Gastrocnemius medialis (tissue), 4 donors: Measurements from ENCODE around the gene CFAP46. TPM values are rescaled to one million over a fixed set of nuclear protein-coding genes. Genes with fewer than 3 reads are reported as not detected.
"Not testable (repeated sequence)": the region's sequence is repeated elsewhere in the genome, so short reads cannot be mapped to it uniquely, and the experiment has no call there.

ENCODE experiments used
- ATAC-seq, 2 donors: fragments of 150-250 bp; one replicate each; pipeline ENCODE4 v1.9.1; 2016
- DNase-seq, 2 donors: peaks; one replicate each; pipeline ENCODE4 v3.0.0-alpha.2; 2019
- H3K27ac ChIP-seq, 4 donors: fragments of 200-600 bp; sonication (generic); 1 replicate in 1 of 4; 2 replicates in 3 of 4; pipeline ENCODE4 v1.5.1; 2016 to 2018; ENCODE audit warnings: mild to moderate bottlenecking in 2 of 4, moderate library complexity in 1 of 4
- H3K27me3 ChIP-seq, 3 donors: fragments of 200-600 bp; sonication (generic) in 2 of 3; 1 replicate in 1 of 3; 2 replicates in 2 of 3; pipeline versions ENCODE4 v1.5.1 to v1.6.0; 2016 to 2019; ENCODE audit warnings: mild to moderate bottlenecking in 1 of 3, moderate library complexity in 1 of 3
- H3K36me3 ChIP-seq, 2 donors: fragments of 200-600 bp; sonication (generic) in 1 of 2; one replicate each; pipeline ENCODE4 v1.5.1; 2017 to 2018
- H3K4me1 ChIP-seq, 2 donors: fragments of 200-600 bp; sonication (generic) in 1 of 2; one replicate each; pipeline ENCODE4 v1.5.1; 2016 to 2017; ENCODE audit warnings: mild to moderate bottlenecking in 2 of 2
- H3K4me3 ChIP-seq, 4 donors: fragments of 200-600 bp; sonication (generic) in 3 of 4; 1 replicate in 1 of 4; 2 replicates in 3 of 4; pipeline ENCODE4 v1.5.1; 2016 to 2019; ENCODE audit warnings: mild to moderate bottlenecking in 2 of 4
- H3K9me3 ChIP-seq, 3 donors: fragments of 200-600 bp; sonication (generic) in 2 of 3; 1 replicate in 1 of 3; 2 replicates in 2 of 3; pipeline ENCODE4 v1.5.1; 2016 to 2019
- POLR2A ChIP-seq, 2 donors: fragments of 450-650 bp; IDR thresholded peaks; one replicate each; pipeline ENCODE4 v1.6.1; 2017; ENCODE audit warnings: antibody characterized with exemption in 2 of 2, mild to moderate bottlenecking in 2 of 2, moderate library complexity in 2 of 2
- in situ Hi-C, 4 donors: fragments of 200-750 bp; cut with MboI; loops; one replicate each; pipeline versions ENCODE4 v1.15.0 to v1.8.0; 2017; ENCODE audit warnings: low sequenced_read_pairs in 4 of 4
- intact Hi-C: fragments of 100-400 bp; cut with DNase I; formaldehyde crosslinking; loops from one replicate; pipeline ENCODE4 v1.15.1; 2023; ENCODE audit warnings: low total_unique reads
- total RNA-seq, 4 donors: library from RNA; depleted of rRNA; stranded (reverse); fragments of >200 nt; gene quantifications; one replicate each; pipeline versions ENCODE4 v1.1.0 to v1.2.3, GENCODE V29; 2016
- TF ChIP-seq, protein P1 (sequence below), 5 experiments: fragments of 450-650 bp in 3 of 5; fragments of 200-600 bp in 2 of 5; sonication (generic) in 2 of 5; IDR thresholded peaks in 4 of 5; conservative IDR thresholded peaks in 1 of 5; 1 replicate in 4 of 5; 2 replicates in 1 of 5; pipeline ENCODE4 v1.5.1; 2016 to 2019; ENCODE audit warnings: antibody characterized with exemption in 5 of 5, mild to moderate bottlenecking in 3 of 5, moderate library complexity in 3 of 5

CFAP46 gene
- total RNA-seq, 4 donors from 2014 or later, result 4.2 to 27.9 (median 11.9) TPM

DNA sequence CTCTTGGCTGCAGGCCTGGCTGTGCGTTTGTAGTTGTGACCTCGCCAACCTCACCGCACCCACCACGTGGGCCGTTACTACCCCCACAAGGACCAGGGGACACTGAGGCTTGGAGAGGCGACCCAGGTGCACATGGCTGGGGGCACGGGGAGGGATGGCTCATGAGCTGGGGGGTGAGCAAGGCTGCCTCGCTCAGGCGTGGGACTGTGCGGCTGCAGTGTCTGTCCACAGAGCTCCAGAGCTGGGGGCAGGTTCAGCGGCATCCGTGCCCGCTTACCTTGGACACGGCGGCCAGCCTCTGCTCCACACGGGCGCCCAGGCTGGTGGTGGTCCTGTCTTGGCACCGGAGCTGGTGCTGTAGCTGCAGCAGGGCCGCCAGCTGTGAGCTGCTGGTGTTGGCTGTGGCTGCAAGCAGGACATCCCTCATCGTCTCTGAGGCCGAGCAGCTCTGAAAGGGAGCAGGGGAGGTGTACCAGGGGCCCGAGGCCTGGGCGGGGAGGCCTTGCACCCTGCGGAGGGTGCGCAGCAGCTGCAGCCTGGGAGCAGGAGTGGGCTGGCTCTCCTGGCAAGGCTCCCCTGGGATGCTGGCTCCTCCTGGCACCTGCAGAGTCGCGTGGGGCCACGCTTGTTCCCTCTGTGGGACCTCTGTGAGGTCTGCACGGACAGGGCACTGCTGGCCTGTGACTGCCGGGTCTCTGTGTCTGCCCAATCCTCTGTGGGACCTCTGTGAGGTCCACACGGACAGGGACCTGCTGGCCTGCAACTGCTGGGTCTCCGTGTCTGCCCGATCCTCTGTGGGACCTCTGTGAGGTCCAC, 96.4 kb downstream of the CFAP46 start:
- H3K9me3 ChIP-seq, result no peaks in the 10 kb centered on the region
- no peak for TF ChIP-seq POLR2A (IDR thresholded peaks at IDR 0.05)
- TF ChIP-seq, protein P1, sequence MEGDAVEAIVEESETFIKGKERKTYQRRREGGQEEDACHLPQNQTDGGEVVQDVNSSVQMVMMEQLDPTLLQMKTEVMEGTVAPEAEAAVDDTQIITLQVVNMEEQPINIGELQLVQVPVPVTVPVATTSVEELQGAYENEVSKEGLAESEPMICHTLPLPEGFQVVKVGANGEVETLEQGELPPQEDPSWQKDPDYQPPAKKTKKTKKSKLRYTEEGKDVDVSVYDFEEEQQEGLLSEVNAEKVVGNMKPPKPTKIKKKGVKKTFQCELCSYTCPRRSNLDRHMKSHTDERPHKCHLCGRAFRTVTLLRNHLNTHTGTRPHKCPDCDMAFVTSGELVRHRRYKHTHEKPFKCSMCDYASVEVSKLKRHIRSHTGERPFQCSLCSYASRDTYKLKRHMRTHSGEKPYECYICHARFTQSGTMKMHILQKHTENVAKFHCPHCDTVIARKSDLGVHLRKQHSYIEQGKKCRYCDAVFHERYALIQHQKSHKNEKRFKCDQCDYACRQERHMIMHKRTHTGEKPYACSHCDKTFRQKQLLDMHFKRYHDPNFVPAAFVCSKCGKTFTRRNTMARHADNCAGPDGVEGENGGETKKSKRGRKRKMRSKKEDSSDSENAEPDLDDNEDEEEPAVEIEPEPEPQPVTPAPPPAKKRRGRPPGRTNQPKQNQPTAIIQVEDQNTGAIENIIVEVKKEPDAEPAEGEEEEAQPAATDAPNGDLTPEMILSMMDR (IDR thresholded peaks at IDR 0.05 in 4 of 5, conservative IDR thresholded peaks at IDR 0.05 in 1 of 5), result no peak
- no peak overlapping the region for H3K27ac ChIP-seq
- intact Hi-C loops, result no loop called here
- H3K27me3 ChIP-seq, result peaks cover 15 to 35% (median 26%) of the 10 kb centered on the region in 3 donors
- in situ Hi-C loops, result no loop called here
- DNase-seq (no peak), ATAC-seq (no peak)
- no peaks in the 10 kb centered on the region for H3K36me3 ChIP-seq
- H3K4me3 ChIP-seq, result no peak overlapping the region
- no peaks in the 10 kb centered on the region for H3K4me1 ChIP-seq

GRCh38 chr10:132845041-132845551, 97.3 kb downstream of the CFAP46 start:
- DNase-seq, result no peak

DNA sequence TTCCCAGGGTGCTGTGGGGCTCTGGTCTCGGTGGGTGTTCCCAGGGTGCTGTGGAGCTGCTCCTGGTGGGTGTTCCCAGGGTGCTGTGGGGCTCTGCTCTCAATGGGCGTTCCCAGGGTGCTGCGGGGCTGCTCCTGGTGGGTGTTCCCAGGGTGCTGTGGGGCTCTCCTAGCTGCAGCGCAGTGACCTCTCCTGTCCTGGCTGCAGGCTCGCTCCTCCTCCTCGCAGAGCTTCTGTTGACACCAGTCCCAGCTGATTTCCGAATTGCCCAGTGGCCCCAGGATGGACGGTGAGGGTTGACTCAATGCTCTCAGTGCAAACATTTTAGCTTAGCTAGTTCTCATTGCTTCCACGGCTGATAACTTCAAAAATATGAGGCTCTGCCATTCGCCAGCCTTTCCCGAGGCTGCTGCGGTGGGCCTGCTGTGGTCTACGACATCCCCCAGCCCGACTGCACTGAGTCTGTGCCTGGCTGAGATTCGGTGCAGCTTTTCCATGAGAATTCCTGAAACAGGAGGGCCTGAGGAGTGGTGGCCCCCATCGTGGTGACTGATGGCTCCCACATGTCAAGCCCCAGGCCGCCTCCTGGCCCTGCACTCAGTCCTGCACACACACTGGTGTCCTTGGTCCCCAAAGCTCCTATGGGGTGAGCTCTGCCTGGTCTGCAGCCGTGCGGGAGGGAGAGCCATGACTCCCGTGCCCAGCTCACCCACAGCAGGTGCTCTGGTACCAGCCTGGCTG, 98.1 kb downstream of the CFAP46 start:
- H3K27ac ChIP-seq, result no peak overlapping the region
- TF ChIP-seq, protein P1 (IDR thresholded peaks at IDR 0.05 in 4 of 5, conservative IDR thresholded peaks at IDR 0.05 in 1 of 5), result no peak
- TF ChIP-seq POLR2A (IDR thresholded peaks at IDR 0.05), result no peak
- H3K4me3 ChIP-seq, result no peak overlapping the region
- H3K36me3 ChIP-seq, result no peaks in the 10 kb centered on the region
- in situ Hi-C loops (no loop called here), intact Hi-C loops (no loop called here)
- no peak for DNase-seq
- H3K27me3 ChIP-seq, result peaks cover 14 to 36% (median 26%) of the 10 kb centered on the region in 3 donors
- ATAC-seq, result no peak
- no peaks in the 10 kb centered on the region for H3K4me1 ChIP-seq
- no peaks in the 10 kb centered on the region for H3K9me3 ChIP-seq

More at GRCh38 chr10:132845041-132845551, 97.3 kb downstream of the CFAP46 start:
- no peaks in the 10 kb centered on the region for H3K9me3 ChIP-seq
- no peak for ATAC-seq
- no peak overlapping the region for H3K4me3 ChIP-seq
- no peaks in the 10 kb centered on the region for H3K4me1 ChIP-seq
- TF ChIP-seq POLR2A (IDR thresholded peaks at IDR 0.05), result no peak
- TF ChIP-seq, protein P1 (IDR thresholded peaks at IDR 0.05 in 4 of 5, conservative IDR thresholded peaks at IDR 0.05 in 1 of 5), result no peak
- no peak overlapping the region for H3K27ac ChIP-seq
- H3K36me3 ChIP-seq, result no peaks in the 10 kb centered on the region
- H3K27me3 ChIP-seq, result peaks cover 14 to 35% (median 26%) of the 10 kb centered on the region in 3 donors
- in situ Hi-C loops, result no loop called here
- intact Hi-C loops, result no loop called here

DNA sequence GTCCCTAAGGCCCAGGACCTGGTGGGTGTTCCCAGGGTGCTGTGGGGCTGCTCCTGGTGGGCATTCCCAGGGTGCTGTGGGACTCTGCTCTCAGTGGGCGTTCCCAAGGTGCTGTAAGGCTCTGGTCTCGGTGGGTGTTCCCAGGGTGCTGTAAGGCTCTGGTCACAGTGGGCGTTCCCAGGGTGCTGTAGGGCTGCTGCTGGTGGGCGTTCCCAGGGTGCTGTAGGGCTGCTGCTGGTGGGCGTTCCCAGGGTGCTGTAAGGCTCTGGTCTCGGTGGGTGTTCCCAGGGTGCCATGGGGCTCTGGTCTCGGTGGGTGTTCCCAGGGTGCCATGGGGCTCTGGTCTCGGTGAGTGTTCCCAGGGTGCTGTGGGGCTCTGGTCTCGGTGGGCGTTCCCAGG, 99.1 kb downstream of the CFAP46 start:
- ATAC-seq, H3K36me3 ChIP-seq, H3K27ac ChIP-seq, H3K4me1 ChIP-seq, intact Hi-C loops, H3K4me3 ChIP-seq, in situ Hi-C loops, DNase-seq, H3K9me3 ChIP-seq: not testable (repeated sequence)
- H3K27me3 ChIP-seq, result peaks cover 14 to 34% (median 22%) of the 10 kb centered on the region in 3 donors

DNA sequence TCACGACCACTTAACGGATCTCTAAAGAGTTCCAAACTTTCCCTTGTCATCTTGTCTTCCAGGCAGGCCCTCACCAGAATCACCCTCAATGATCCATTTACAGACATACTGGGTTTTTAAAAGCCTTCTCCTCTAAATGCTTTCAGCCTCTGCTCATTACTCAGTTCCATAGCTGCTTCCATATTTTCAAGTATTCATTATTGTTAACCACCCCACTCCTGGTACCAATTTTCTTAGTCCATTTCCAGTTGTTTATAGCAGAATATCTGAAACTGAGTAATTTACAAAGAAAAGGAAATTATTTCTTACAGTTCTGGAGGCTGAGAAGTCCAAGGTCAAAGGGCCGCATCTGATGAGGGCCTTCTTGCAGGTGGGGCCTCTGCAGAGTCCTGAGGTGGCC, 100.0 kb downstream of the CFAP46 start:
- Histone ChIP-seq H3K27ac (no peak overlapping the region), H3K27me3 (peaks cover 5 to 27% (median 13%) of the 10 kb centered on the region in 3 donors), H3K4me3 (no peak overlapping the region), H3K36me3 (no peaks in the 10 kb centered on the region), H3K9me3 (no peaks in the 10 kb centered on the region), H3K4me1 (no peaks in the 10 kb centered on the region)
- DNase-seq (no peak), ATAC-seq (no peak)
- intact Hi-C loops, result no loop called here
- in situ Hi-C loops, result no loop called here
- TF ChIP-seq, protein P1 (IDR thresholded peaks at IDR 0.05 in 4 of 5, conservative IDR thresholded peaks at IDR 0.05 in 1 of 5), result no peak
- no peak for TF ChIP-seq POLR2A (IDR thresholded peaks at IDR 0.05)
